C1 segment of cervical spinal cord (tissue), 14 donors: ENCODE data around the gene C19orf44.
"Not testable (repeated sequence)": the region's sequence is repeated elsewhere in the genome, so short reads cannot be mapped to it uniquely, and the experiment has no call there.

Source experiments
- DNase-seq, 14 donors: peaks; one replicate each; lab custom pipeline; 2025; lab: John Stamatoyannopoulos, UW

C19orf44 gene

GRCh38 chr19:16495982-16496612, at the start of gene C19orf44, which contains the start of gene CALR3:
TSS of gene C19orf44 (plus strand) at chr19:16496394. CDS start at chr19:16500793, 4,399 bp downstream.
TSS of gene CALR3 (minus strand) at chr19:16496167. CDS start at chr19:16496129, 38 bp downstream.
- peak; percentile 69 to 99 (median 97) for DNase-seq

- DNase-seq: peak in 7 of 14 donors; percentile 9 to 45 (median 31)
Measured at GRCh38 chr19:16446724-16447368, 49.3 kb upstream of the C19orf44 start.

GRCh38 chr19:16448872-16449271, 47.3 kb upstream of the C19orf44 start:
- DNase-seq: not testable (repeated sequence)

GRCh38 chr19:16449330-16449961, 46.7 kb upstream of the C19orf44 start:
- DNase-seq: no peak

- DNase-seq: no peak
Measured at GRCh38 chr19:16452325-16452724, 43.9 kb upstream of the C19orf44 start.

- DNase-seq: no peak
Measured at GRCh38 chr19:16454351-16454918, 41.8 kb upstream of the C19orf44 start.

- no peak for DNase-seq
Measured at GRCh38 chr19:16455489-16455888, 40.7 kb upstream of the C19orf44 start.

- DNase-seq: peak in 1 of 14 donors; percentile 66
Measured at GRCh38 chr19:16456652-16457194, 39.5 kb upstream of the C19orf44 start.

- DNase-seq: peak in 6 of 14 donors; percentile 18 to 68 (median 40)
Measured at GRCh38 chr19:16457195-16457953, 38.8 kb upstream of the C19orf44 start.

- no peak for DNase-seq
Measured at GRCh38 chr19:16457954-16458331, 38.3 kb upstream of the C19orf44 start.

- no peak for DNase-seq
Measured at GRCh38 chr19:16458391-16459341, 37.5 kb upstream of the C19orf44 start.

- no peak for DNase-seq
Measured at GRCh38 chr19:16459680-16460079, 36.5 kb upstream of the C19orf44 start.

- DNase-seq: peak in 7 of 14 donors; percentile 21 to 56 (median 29)
Measured at GRCh38 chr19:16460454-16460853, 35.7 kb upstream of the C19orf44 start.

GRCh38 chr19:16461630-16462051, 34.6 kb upstream of the C19orf44 start:
- DNase-seq: peak in 5 of 14 donors; percentile 11 to 40 (median 23)

- peak in 1 of 14 donors; percentile 20 for DNase-seq
Measured at GRCh38 chr19:16462757-16463250, 33.4 kb upstream of the C19orf44 start.

GRCh38 chr19:16463341-16463990, 32.7 kb upstream of the C19orf44 start:
- DNase-seq: no peak

GRCh38 chr19:16463991-16464575, 32.1 kb upstream of the C19orf44 start:
- DNase-seq: no peak

- DNase-seq: no peak
Measured at GRCh38 chr19:16465239-16465638, 31.0 kb upstream of the C19orf44 start.
